Esophagus squamous epithelium (tissue), 5 donors: Measurements from ENCODE around the gene SECISBP2L. TPM values are rescaled to one million over a fixed set of nuclear protein-coding genes. Genes with fewer than 3 reads are reported as not detected.

Experiments used
- DNase-seq: peaks from one replicate; lab custom pipeline; 2025; lab: John Stamatoyannopoulos, UW
- H3K27ac ChIP-seq, 4 donors: fragments of 200-600 bp; sonication (generic); one replicate each; pipeline ENCODE4 v1.5.1; 2016 to 2019; ENCODE audit warnings: mild to moderate bottlenecking in 1 of 4
- H3K27me3 ChIP-seq, 4 donors: fragments of 200-600 bp; sonication (generic); 1 replicate in 3 of 4; 2 replicates in 1 of 4; pipeline versions ENCODE4 v1.5.1 to v1.6.0; 2017 to 2021; ENCODE audit warnings: antibody characterized with exemption in 1 of 4
- H3K36me3 ChIP-seq, 3 donors: fragments of 200-600 bp; sonication (generic); one replicate each; pipeline ENCODE4 v1.5.1; 2016 to 2019
- H3K4me1 ChIP-seq, 3 donors: fragments of 200-600 bp; sonication (generic); one replicate each; pipeline ENCODE4 v1.5.1; 2017 to 2019
- H3K4me3 ChIP-seq, 4 donors: fragments of 200-600 bp; sonication (generic); 1 replicate in 3 of 4; 2 replicates in 1 of 4; pipeline ENCODE4 v1.5.1; 2016 to 2019; ENCODE audit warnings: mild to moderate bottlenecking in 2 of 4, moderate library complexity in 1 of 4
- H3K9me3 ChIP-seq, 3 donors: fragments of 200-600 bp; sonication (generic); one replicate each; pipeline ENCODE4 v1.5.1; 2016 to 2019
- POLR2A ChIP-seq, 4 donors: fragments of 450-650 bp; IDR thresholded peaks; one replicate each; pipeline ENCODE4 v1.6.1; 2017; ENCODE audit warnings: antibody characterized with exemption in 4 of 4, mild to moderate bottlenecking in 4 of 4, moderate library complexity in 3 of 4
- WGBS, 2 donors: methylation state at CpG; one replicate each; pipeline ENCODE4 v1.1.5; 2018; 5-methylcytosine and 5-hydroxymethylcytosine counted together
- intact Hi-C: fragments of 100-400 bp; cut with DNase I; formaldehyde crosslinking; loops from one replicate; pipeline ENCODE4 v1.15.0; 2022
- total RNA-seq, 4 donors: library from RNA; depleted of rRNA; stranded (reverse); fragments of >200 nt; gene quantifications; one replicate each; pipeline ENCODE4 v1.1.0, GENCODE V29; 2016
- TF ChIP-seq, protein P1 (sequence below), 6 experiments: fragments of 450-650 bp in 4 of 6; fragments of 200-600 bp in 2 of 6; sonication (generic) in 2 of 6; IDR thresholded peaks; one replicate each; pipeline ENCODE4 v1.5.1; 2016 to 2019; ENCODE audit warnings: antibody characterized with exemption in 6 of 6, mild to moderate bottlenecking in 4 of 6, moderate library complexity in 4 of 6
- donor health status: DM: yes; HTN: yes; CAD: no.

SECISBP2L gene
- total RNA-seq, 4 donors from 2014 or later = 15.1 to 33.0 (median 20.3) TPM

DNA sequence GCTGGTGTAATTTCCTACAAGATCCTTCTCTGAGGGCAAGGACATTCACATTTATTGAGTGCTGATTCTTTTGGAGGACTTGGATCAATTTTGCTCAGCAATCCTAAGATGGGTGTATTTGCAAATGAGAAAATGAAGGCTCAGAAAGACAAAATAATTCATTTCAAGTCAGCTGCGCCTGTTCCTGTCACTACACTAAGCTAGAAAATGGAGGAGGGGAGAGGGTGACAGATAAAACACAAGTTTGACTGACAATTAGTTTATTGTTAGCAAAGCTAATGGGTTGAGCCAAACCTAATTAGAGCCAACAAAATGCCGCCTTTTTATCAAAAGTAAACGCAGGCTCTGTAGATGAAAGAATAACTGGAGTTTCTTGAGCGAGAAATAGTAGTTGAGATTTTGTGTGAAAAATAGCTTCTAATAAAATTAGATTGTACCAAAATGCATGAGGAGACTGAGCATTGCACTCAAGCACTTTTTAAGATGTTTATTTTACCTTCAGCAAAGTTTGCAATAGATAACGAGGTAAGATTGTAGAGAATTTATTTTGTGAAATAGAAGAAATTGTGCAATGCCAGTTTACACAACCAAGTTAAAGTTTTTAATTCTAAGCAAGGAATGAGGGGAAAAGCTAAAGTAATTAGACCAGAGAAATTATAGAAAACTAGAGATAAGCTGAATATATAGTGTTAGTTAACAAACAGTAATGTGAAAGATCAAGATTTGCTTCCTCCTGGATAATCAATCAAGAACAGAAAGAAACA, 39.6 kb upstream of the SECISBP2L start:
- no peak for DNase-seq
- Histone ChIP-seq H3K9me3 (no peaks in the 10 kb centered on the region), H3K27me3 (no peaks in the 10 kb centered on the region), H3K36me3 (no peaks in the 10 kb centered on the region), H3K27ac (no peak overlapping the region), H3K4me1 (no peaks in the 10 kb centered on the region), H3K4me3 (no peak overlapping the region)
- 55 to 59% methylated on average over 5 of the region's 5 CpGs for WGBS, 2 donors
- intact Hi-C loops = no loop called here
- TF ChIP-seq, protein P1, sequence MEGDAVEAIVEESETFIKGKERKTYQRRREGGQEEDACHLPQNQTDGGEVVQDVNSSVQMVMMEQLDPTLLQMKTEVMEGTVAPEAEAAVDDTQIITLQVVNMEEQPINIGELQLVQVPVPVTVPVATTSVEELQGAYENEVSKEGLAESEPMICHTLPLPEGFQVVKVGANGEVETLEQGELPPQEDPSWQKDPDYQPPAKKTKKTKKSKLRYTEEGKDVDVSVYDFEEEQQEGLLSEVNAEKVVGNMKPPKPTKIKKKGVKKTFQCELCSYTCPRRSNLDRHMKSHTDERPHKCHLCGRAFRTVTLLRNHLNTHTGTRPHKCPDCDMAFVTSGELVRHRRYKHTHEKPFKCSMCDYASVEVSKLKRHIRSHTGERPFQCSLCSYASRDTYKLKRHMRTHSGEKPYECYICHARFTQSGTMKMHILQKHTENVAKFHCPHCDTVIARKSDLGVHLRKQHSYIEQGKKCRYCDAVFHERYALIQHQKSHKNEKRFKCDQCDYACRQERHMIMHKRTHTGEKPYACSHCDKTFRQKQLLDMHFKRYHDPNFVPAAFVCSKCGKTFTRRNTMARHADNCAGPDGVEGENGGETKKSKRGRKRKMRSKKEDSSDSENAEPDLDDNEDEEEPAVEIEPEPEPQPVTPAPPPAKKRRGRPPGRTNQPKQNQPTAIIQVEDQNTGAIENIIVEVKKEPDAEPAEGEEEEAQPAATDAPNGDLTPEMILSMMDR (IDR thresholded peaks at IDR 0.05) = no peak
- TF ChIP-seq POLR2A (IDR thresholded peaks at IDR 0.05) = no peak

DNA sequence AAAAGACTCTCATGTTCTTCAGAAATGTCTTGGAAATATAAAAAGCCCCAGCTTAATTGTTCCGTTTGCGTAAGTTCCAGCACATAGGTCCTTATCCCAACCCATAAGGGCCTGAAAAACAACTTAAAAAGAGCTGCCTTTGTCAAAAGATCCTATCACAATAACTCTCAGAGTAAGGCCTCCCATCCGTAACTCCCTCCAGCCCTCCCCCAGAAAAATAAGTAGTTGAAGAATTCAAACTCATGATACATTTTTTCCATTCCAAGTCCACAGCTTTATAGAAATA, 38.0 kb upstream of the SECISBP2L start:
- Histone ChIP-seq H3K27ac (no peak overlapping the region), H3K4me1 (no peaks in the 10 kb centered on the region), H3K9me3 (no peaks in the 10 kb centered on the region), H3K36me3 (no peaks in the 10 kb centered on the region), H3K4me3 (no peak overlapping the region), H3K27me3 (no peaks in the 10 kb centered on the region)
- no peak for DNase-seq
- TF ChIP-seq POLR2A (IDR thresholded peaks at IDR 0.05) = no peak
- TF ChIP-seq, protein P1 (IDR thresholded peaks at IDR 0.05) = no peak
- 89 to 94% methylated on average over 3 of the region's 3 CpGs for WGBS, 2 donors
- intact Hi-C loops = no loop called here

DNA sequence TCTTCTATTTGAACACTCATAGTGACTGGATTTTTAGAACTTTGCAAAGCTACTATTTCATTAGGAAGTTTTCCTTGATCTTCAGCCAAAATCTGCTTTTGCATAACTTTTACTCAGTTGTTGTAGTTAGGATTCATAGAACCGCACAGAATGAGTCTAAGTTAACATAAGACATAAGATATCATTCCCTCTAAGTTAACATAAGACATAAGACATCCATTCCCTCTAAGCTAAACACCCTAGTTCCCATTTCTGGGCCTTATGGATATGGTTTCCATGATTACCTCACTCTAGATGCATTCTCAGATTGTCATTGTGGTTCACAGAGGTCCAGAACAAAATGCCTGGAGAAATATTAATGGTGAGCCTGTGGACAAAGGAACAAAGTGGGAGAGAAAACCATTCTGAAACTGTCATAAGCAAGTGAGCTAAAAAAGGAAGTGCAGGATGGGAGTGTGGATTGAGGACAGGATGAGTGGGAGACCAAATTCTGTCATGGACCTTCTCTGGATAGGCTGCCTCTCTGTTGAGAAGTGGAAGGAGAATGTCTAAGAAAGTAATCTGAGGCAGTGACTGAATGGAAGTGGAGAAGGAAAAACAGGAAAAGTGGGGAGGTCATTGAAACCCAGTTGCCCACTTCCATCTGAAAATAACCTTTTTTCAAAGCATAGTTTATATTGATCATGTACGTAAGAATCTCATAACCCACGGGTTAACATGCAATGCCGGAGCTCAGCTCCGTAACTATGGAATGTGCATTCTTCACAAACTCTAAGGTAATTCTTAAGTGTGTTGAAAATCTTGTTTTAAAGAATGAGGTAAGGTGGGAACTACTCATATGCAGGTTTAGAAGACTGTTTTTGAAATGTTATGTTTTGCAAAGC, 37.4 kb upstream of the SECISBP2L start:
- H3K27me3 ChIP-seq = no peaks in the 10 kb centered on the region
- H3K27ac ChIP-seq = no peak overlapping the region
- H3K4me1 ChIP-seq = no peaks in the 10 kb centered on the region
- H3K4me3 ChIP-seq = no peak overlapping the region
- DNase-seq = no peak
- no peaks in the 10 kb centered on the region for H3K9me3 ChIP-seq
- no peaks in the 10 kb centered on the region for H3K36me3 ChIP-seq
- WGBS, 2 donors = 95% methylated on average over 5 of the region's 5 CpGs
- intact Hi-C loops = no loop called here
- TF ChIP-seq, protein P1 (IDR thresholded peaks at IDR 0.05) = no peak
- TF ChIP-seq POLR2A (IDR thresholded peaks at IDR 0.05) = no peak

DNA sequence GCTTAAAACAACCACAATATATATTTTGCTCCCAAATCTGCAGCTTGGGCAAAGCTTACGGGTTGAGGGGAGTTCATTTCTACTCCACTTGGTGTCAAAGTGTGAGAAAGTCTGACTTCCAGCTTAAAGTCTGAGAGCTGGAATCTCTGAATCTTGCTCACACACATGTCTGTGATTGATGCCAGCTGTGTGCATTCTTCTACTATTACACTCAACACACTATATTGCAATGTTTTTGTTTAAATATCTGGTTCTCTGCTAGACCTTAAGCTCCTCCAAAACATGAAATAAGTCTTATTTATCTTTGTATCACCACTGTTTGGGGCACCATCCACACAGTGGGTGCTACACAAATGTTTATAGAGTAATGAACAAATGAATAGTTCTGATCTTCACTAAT, 36.7 kb upstream of the SECISBP2L start:
- WGBS, 2 donors = 85 to 86% methylated on average over 1 of the region's 1 CpG
- DNase-seq = no peak

More for the DNA sequence above, 36.7 kb upstream of the SECISBP2L start:
- Histone ChIP-seq H3K4me3 (no peak overlapping the region), H3K36me3 (no peaks in the 10 kb centered on the region), H3K9me3 (no peaks in the 10 kb centered on the region), H3K27me3 (no peaks in the 10 kb centered on the region), H3K4me1 (no peaks in the 10 kb centered on the region), H3K27ac (no peak overlapping the region)
- intact Hi-C loops = no loop called here
- TF ChIP-seq, protein P1 (IDR thresholded peaks at IDR 0.05) = no peak
- no peak for TF ChIP-seq POLR2A (IDR thresholded peaks at IDR 0.05)
